ENCODE data around the gene PHF20. TPM values are rescaled to one million over a fixed set of nuclear protein-coding genes. Genes with fewer than 3 reads are reported as not detected.
A peak's percentile ranks its signal among the peaks of the same experiment; 100 is the strongest.

The PHF20 gene
- total RNA-seq, 2 experiments from 2014 or later = 119 to 126 TPM

GRCh38 chr20:35729283-35729807 lies 42.5 kb upstream of the PHF20 start:
- H3K27ac ChIP-seq (ENCODE audit: low read depth in 1 of 2, low read length in 2 of 2) = no peak overlapping the region
- H3K27me3 ChIP-seq (ENCODE audit: control insufficient read depth in 1 of 2, insufficient read depth in 2 of 2, low read length in 2 of 2) = no peaks in the 10 kb centered on the region
- intact Hi-C loops (cut with DNase I, micrococcal nuclease) = loop anchor here (5.0 to 10.0 kb wide), 3 partner anchors 45 to 1165 kb away; partner anchors contain the start of genes PHF20 (in 1 of the 2) and SPAG4 (in 1 of the 2)
- H3K9me3 ChIP-seq (ENCODE audit: control insufficient read depth in 1 of 2, insufficient read depth in 1 of 2, low read length in 2 of 2) = no peaks in the 10 kb centered on the region
- ChIA-PET CTCF (interaction anchor here (1.0 to 2.9 kb wide), 3 partner anchors 10 to 156 kb away, joined by 3 to 12 read pairs (median 8); partner anchors contain the start of gene RBM39), POLR2A (interaction anchor here (0.9 to 1.7 kb wide), 6 partner anchors 9 to 113 kb away, joined by 3 to 8 read pairs (median 4); partner anchors contain the start of genes NFS1, RBM39, ROMO1 and SPAG4)
- peaks cover 97% of the 10 kb centered on the region for H3K36me3 ChIP-seq (ENCODE audit: insufficient read depth, low read length)
- peaks cover 27% of the 10 kb centered on the region for H3K4me1 ChIP-seq (ENCODE audit: insufficient read depth, low read length)
- Mint-ChIP-seq H3K9me3 (no peaks in the 10 kb centered on the region), H3K36me3 (ENCODE audit: low read depth) (peaks cover 96% of the 10 kb centered on the region), H3K27me3 (no peaks in the 10 kb centered on the region), H3K4me1 (ENCODE audit: low read depth) (peaks cover 55% of the 10 kb centered on the region), H3K4me3 (no peak overlapping the region), H3K27ac (peak overlapping the region; percentile 47)
- DNase-seq = no peak
- TF ChIP-seq CTCF (IDR thresholded peaks at IDR 0.05) = no peak
- no peak for ATAC-seq (ENCODE audit: poor library complexity)
- no peak overlapping the region for H3K4me3 ChIP-seq (ENCODE audit: low read length)

- CTCF ChIA-PET = interaction anchor here (1.2 to 2.9 kb wide), 3 partner anchors 9 to 12 kb away, joined by 7 to 12 read pairs (median 8); partner anchors contain the start of gene RBM39
- H3K4me1 Mint-ChIP-seq (ENCODE audit: low read depth) = peaks cover 55% of the 10 kb centered on the region
- ATAC-seq (ENCODE audit: poor library complexity) (no peak), DNase-seq (no peak)
- H3K9me3 Mint-ChIP-seq = no peaks in the 10 kb centered on the region
- Histone ChIP-seq H3K4me1 (ENCODE audit: insufficient read depth, low read length) (peaks cover 27% of the 10 kb centered on the region), H3K27ac (ENCODE audit: low read depth in 1 of 2, low read length in 2 of 2) (no peak overlapping the region), H3K36me3 (ENCODE audit: insufficient read depth, low read length) (peaks cover 97% of the 10 kb centered on the region), H3K4me3 (ENCODE audit: low read length) (no peak overlapping the region), H3K27me3 (ENCODE audit: control insufficient read depth in 1 of 2, insufficient read depth in 2 of 2, low read length in 2 of 2) (no peaks in the 10 kb centered on the region), H3K9me3 (ENCODE audit: control insufficient read depth in 1 of 2, insufficient read depth in 1 of 2, low read length in 2 of 2) (no peaks in the 10 kb centered on the region)
- H3K27ac Mint-ChIP-seq = peak overlapping the region; percentile 47
- intact Hi-C loops (cut with DNase I, micrococcal nuclease) = loop anchor here (2.0 to 10.0 kb wide), 5 partner anchors 13 to 1165 kb away; partner anchors contain the start of genes PHF20 (in 1 of the 2) and SPAG4 (in 1 of the 2)
- H3K27me3 Mint-ChIP-seq = no peaks in the 10 kb centered on the region
- POLR2A ChIA-PET = interaction anchor here (0.6 to 3.5 kb wide), 8 partner anchors 9 to 114 kb away, joined by 3 to 31 read pairs (median 4); partner anchors contain the start of genes NFS1, RBM39, ROMO1 and SPAG4
- peaks cover 96% of the 10 kb centered on the region for H3K36me3 Mint-ChIP-seq (ENCODE audit: low read depth)
- TF ChIP-seq CTCF (IDR thresholded peaks at IDR 0.05) = no peak
- peak overlapping the region; percentile 35 for H3K4me3 Mint-ChIP-seq
Observed at GRCh38 chr20:35729836-35730582, 41.8 kb upstream of the PHF20 start.

- ATAC-seq (ENCODE audit: poor library complexity) = no peak
- no peaks in the 10 kb centered on the region for H3K9me3 ChIP-seq (ENCODE audit: control insufficient read depth in 1 of 2, insufficient read depth in 1 of 2, low read length in 2 of 2)
- TF ChIP-seq CTCF (IDR thresholded peaks at IDR 0.05) = no peak
- intact Hi-C loops (cut with DNase I, micrococcal nuclease) = loop anchor here (2.0 to 5.0 kb wide), 2 partner anchors 14 to 156 kb away; no protein-coding TSS in a partner anchor
- Mint-ChIP-seq H3K27me3 (no peaks in the 10 kb centered on the region), H3K36me3 (ENCODE audit: low read depth) (peaks cover 96% of the 10 kb centered on the region), H3K4me3 (peak overlapping the region; percentile 54), H3K4me1 (ENCODE audit: low read depth) (peaks cover 56% of the 10 kb centered on the region), H3K27ac (no peak overlapping the region), H3K9me3 (no peaks in the 10 kb centered on the region)
- DNase-seq = no peak
- CTCF ChIA-PET = interaction anchor here (1.2 to 2.9 kb wide), 2 partner anchors 8 to 11 kb away, joined by 7 to 8 read pairs; partner anchors contain the start of gene RBM39
- H3K27ac ChIP-seq (ENCODE audit: low read depth in 1 of 2, low read length in 2 of 2) = no peak overlapping the region
- H3K4me1 ChIP-seq (ENCODE audit: insufficient read depth, low read length) = peaks cover 29% of the 10 kb centered on the region
- peaks cover 98% of the 10 kb centered on the region for H3K36me3 ChIP-seq (ENCODE audit: insufficient read depth, low read length)
- H3K4me3 ChIP-seq (ENCODE audit: low read length) = no peak overlapping the region
- no peaks in the 10 kb centered on the region for H3K27me3 ChIP-seq (ENCODE audit: control insufficient read depth in 1 of 2, insufficient read depth in 2 of 2, low read length in 2 of 2)
- POLR2A ChIA-PET = interaction anchor here (0.6 to 3.5 kb wide), 7 partner anchors 8 to 105 kb away, joined by 3 to 31 read pairs (median 3); partner anchors contain the start of genes NFS1, RBM39 and ROMO1
Observed at GRCh38 chr20:35730583-35731468, 41.0 kb upstream of the PHF20 start.

Measured in CD4-positive, alpha-beta T cell (primary cell).